Stomach (tissue), 4 donors: Measurements from ENCODE around the gene CNTN4.

Experiments
- POLR2AphosphoS5 ChIP-seq, 3 donors: sonication (generic); formaldehyde crosslinking; IDR thresholded peaks; one replicate each; pipeline ENCODE4 v1.6.1; 2016; ENCODE audit warnings: antibody characterized with exemption in 3 of 3
- TF ChIP-seq, protein P1 (sequence below), 7 experiments: fragments of 450-650 bp in 4 of 7; fragments of 200-600 bp in 3 of 7; sonication (generic) in 3 of 7; IDR thresholded peaks; one replicate each; pipeline ENCODE4 v1.5.1; 2016 to 2019; ENCODE audit warnings: antibody characterized with exemption in 7 of 7, control low read depth in 2 of 7, mild to moderate bottlenecking in 1 of 7

GRCh38 chr3:2536575-2536974 is 437.9 kb downstream of the CNTN4 start:
- TF ChIP-seq, protein P1, sequence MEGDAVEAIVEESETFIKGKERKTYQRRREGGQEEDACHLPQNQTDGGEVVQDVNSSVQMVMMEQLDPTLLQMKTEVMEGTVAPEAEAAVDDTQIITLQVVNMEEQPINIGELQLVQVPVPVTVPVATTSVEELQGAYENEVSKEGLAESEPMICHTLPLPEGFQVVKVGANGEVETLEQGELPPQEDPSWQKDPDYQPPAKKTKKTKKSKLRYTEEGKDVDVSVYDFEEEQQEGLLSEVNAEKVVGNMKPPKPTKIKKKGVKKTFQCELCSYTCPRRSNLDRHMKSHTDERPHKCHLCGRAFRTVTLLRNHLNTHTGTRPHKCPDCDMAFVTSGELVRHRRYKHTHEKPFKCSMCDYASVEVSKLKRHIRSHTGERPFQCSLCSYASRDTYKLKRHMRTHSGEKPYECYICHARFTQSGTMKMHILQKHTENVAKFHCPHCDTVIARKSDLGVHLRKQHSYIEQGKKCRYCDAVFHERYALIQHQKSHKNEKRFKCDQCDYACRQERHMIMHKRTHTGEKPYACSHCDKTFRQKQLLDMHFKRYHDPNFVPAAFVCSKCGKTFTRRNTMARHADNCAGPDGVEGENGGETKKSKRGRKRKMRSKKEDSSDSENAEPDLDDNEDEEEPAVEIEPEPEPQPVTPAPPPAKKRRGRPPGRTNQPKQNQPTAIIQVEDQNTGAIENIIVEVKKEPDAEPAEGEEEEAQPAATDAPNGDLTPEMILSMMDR (IDR thresholded peaks at IDR 0.05): no peak
- no peak for TF ChIP-seq POLR2AphosphoS5 (IDR thresholded peaks at IDR 0.05)
